HepG2 (cell line): ENCODE data around the gene GLDN. TPM values are rescaled to one million over a fixed set of nuclear protein-coding genes. Genes with fewer than 3 reads are reported as not detected.

Source experiments
- ATAC-seq: fragments of 200-7000 bp; cut with Tn5 transposase; 3 replicates; pipeline ENCODE4 v1.9.1; 2020; ENCODE audit warnings: mild to moderate bottlenecking, moderate library complexity
- BruUV-seq: library from RNA; stranded (reverse); fragments of 400-500 nt; replicated peaks from 2 replicates; lab custom pipeline; 2021; lab: Mats Ljungman, UMichigan
- CTCF ChIA-PET: fragments of 300-600 bp; formaldehyde crosslinking; extraction: SDS; loops from one replicate; lab custom pipeline; 2021; ENCODE audit warnings: low total read pairs, inconsistent platforms, low intra/inter-chr PET ratio; lab: Yijun Ruan, JAX
- POLR2A ChIA-PET: fragments of 350-600 bp; sonication (Branson Sonifier 250); formaldehyde crosslinking; loops from one replicate; lab custom pipeline; 2020; ENCODE audit warnings: antibody characterized with exemption, inconsistent platforms; lab: Yijun Ruan, JAX
- DNase-seq: peaks from one replicate; pipeline ENCODE4 v3.0.0-alpha.2; 2015; ENCODE audit warnings: low spot score
- FAIRE-seq: peaks from 3 replicates; lab custom pipeline; 2011; peaks lifted over from hg19 to GRCh38; lab: Jason Lieb, UNC
- H2AFZ ChIP-seq: one replicate; pipeline ENCODE4 v1.6.1; 2011; ENCODE audit warnings: low read length, inconsistent platforms
- H3K27ac ChIP-seq: fragments of 300-600 bp; 3 replicates; pipeline ENCODE4 v1.8.0; 2011; ENCODE audit warnings: mixed run types, mild to moderate bottlenecking, mixed read lengths, low read length, inconsistent platforms; ENCODE audit not compliant: insufficient read depth; ENCODE audit errors: extremely low read length
- H3K27me3 ChIP-seq, 2 experiments: fragments of 200-600 bp in 1 of 2; 2 replicates in 1 of 2; 3 replicates in 1 of 2; pipeline versions ENCODE4 v1.6.0 to v1.8.0; 2011; ENCODE audit warnings: low read length in 2 of 2, mild to moderate bottlenecking in 2 of 2, moderate library complexity in 2 of 2, inconsistent platforms in 1 of 2; ENCODE audit not compliant: insufficient read depth in 2 of 2, control insufficient read depth in 1 of 2
- H3K36me3 ChIP-seq, 2 experiments: fragments of 200-600 bp in 1 of 2; replicated peaks in 1 of 2; 2 replicates in 1 of 2; 3 replicates in 1 of 2; pipeline versions ENCODE4 v1.5.1 to v1.8.0; 2011; ENCODE audit warnings: low read length in 2 of 2, inconsistent platforms in 1 of 2; ENCODE audit not compliant: insufficient read depth in 2 of 2, control insufficient read depth in 1 of 2
- H3K4me1 ChIP-seq: 2 replicates; pipeline ENCODE4 v1.5.1; 2012; ENCODE audit warnings: low read length, inconsistent platforms; ENCODE audit not compliant: insufficient read depth
- H3K4me2 ChIP-seq: 2 replicates; pipeline ENCODE4 v1.6.0; 2011; ENCODE audit warnings: low read depth, low read length, inconsistent platforms
- H3K4me3 ChIP-seq, 3 experiments: fragments of 200-600 bp in 1 of 3; sonication (generic), shearing (Covaris generic) in 1 of 3; replicated peaks in 1 of 3; 2 replicates each; pipeline ENCODE4 v1.5.1; 2011 to 2016; ENCODE audit warnings: low read length in 3 of 3, inconsistent platforms in 2 of 3, low read depth in 2 of 3, mild to moderate bottlenecking in 2 of 3, control low read depth in 1 of 3, mixed read lengths in 1 of 3; ENCODE audit not compliant: insufficient read depth in 1 of 3
- H3K79me2 ChIP-seq: one replicate; pipeline ENCODE4 v1.6.1; 2011; ENCODE audit warnings: low read length, inconsistent platforms; ENCODE audit not compliant: insufficient read depth
- H3K9ac ChIP-seq: 2 replicates; pipeline ENCODE4 v1.6.0; 2011; ENCODE audit warnings: mild to moderate bottlenecking, low read depth, low read length, inconsistent platforms; ENCODE audit not compliant: insufficient read depth
- H3K9me3 ChIP-seq: 2 replicates; pipeline ENCODE4 v1.5.1; 2012; ENCODE audit warnings: mild to moderate bottlenecking, low read length
- H4K20me1 ChIP-seq: 2 replicates; pipeline ENCODE4 v1.6.0; 2011; ENCODE audit warnings: inconsistent platforms, mild to moderate bottlenecking, low read length, moderate library complexity; ENCODE audit not compliant: insufficient read depth
- ATAD3A ChIP-seq: sonication (generic); formaldehyde crosslinking; IDR thresholded peaks from 2 replicates; pipeline ENCODE4 v1.4.0; 2020; ENCODE audit warnings: missing genetic modification reagents
- ETV6 ChIP-seq: sonication (generic); formaldehyde crosslinking; conservative IDR thresholded peaks from 2 replicates; pipeline ENCODE4 v1.4.0; 2020; ENCODE audit warnings: missing genetic modification reagents
- GATA4 ChIP-seq: sonication (generic); IDR thresholded peaks from 2 replicates; pipeline ENCODE4 v1.6.1; 2016; ENCODE audit warnings: antibody characterized with exemption, low read depth, borderline replicate concordance
- HMG20A ChIP-seq: IDR thresholded peaks from 2 replicates; pipeline ENCODE4 v1.6.1; 2016; ENCODE audit warnings: borderline replicate concordance
- IRX3 ChIP-seq: sonication (generic); formaldehyde crosslinking; IDR thresholded peaks from 2 replicates; pipeline ENCODE4 v1.8.1; 2023; ENCODE audit warnings: mild to moderate bottlenecking, low read depth, missing genetic modification reagents, borderline replicate concordance
- PLSCR1 ChIP-seq: sonication (generic); formaldehyde crosslinking; IDR thresholded peaks from 2 replicates; pipeline ENCODE4 v1.5.0; 2020; ENCODE audit warnings: missing genetic modification reagents, mild to moderate bottlenecking, borderline replicate concordance
- RORA ChIP-seq: sonication (generic); formaldehyde crosslinking; IDR thresholded peaks from 2 replicates; pipeline ENCODE4 v1.5.0; 2020; ENCODE audit warnings: mild to moderate bottlenecking, missing genetic modification reagents, moderate library complexity
- TARDBP ChIP-seq: sonication (generic); formaldehyde crosslinking; IDR thresholded peaks from 2 replicates; pipeline ENCODE4 v1.8.0; 2022; ENCODE audit warnings: mild to moderate bottlenecking, missing genetic modification reagents
- TSC22D2 ChIP-seq: sonication (generic); formaldehyde crosslinking; IDR thresholded peaks from 2 replicates; pipeline ENCODE4 v1.5.1; 2020; ENCODE audit warnings: missing genetic modification reagents, mild to moderate bottlenecking, borderline replicate concordance
- ZBTB42 ChIP-seq: sonication (generic); formaldehyde crosslinking; IDR thresholded peaks from 2 replicates; pipeline ENCODE4 v1.5.0; 2020; ENCODE audit warnings: mild to moderate bottlenecking, missing genetic modification reagents
- WGBS: methylation state at CpG from one replicate; pipeline ENCODE4 v1.1.6; 2017; ENCODE audit warnings: low lambda C conversion rate; 5-methylcytosine and 5-hydroxymethylcytosine counted together
- in situ Hi-C: cut with HindIII; loops from 2 replicates; pipeline ENCODE4 v1.10.0; 2017; ENCODE audit warnings: low pct_unique_long_range_greater_than_20kb; ENCODE audit not compliant: extremely low pct_ligation_motif_present
- intact Hi-C: fragments of 100-400 bp; cut with micrococcal nuclease; formaldehyde crosslinking; loops from one replicate; pipeline ENCODE4 v1.10.0; 2022; ENCODE audit not compliant: unreplicated experiment
- polyA plus RNA-seq, 8 experiments: library from polyadenylated mRNA; depleted of rRNA in 3 of 8; stranded (reverse) in 7 of 8; unstranded in 1 of 8; fragments of >200 nt; fragmentation: Illumina TruSeq in 4 of 8; extraction: Trizol in 4 of 8; gene quantifications; 2 replicates each; pipeline versions ENCODE4 v1.2.1 to v1.2.3, GENCODE V29; 2011 to 2016; ENCODE audit warnings: low read depth in 4 of 8, missing spikeins in 1 of 8, mixed read lengths in 1 of 8; ENCODE audit not compliant: insufficient read depth in 1 of 8
- total RNA-seq, 5 experiments: library from RNA; depleted of rRNA; stranded (reverse); fragments of >200 nt; fragmentation: Illumina TruSeq; extraction: Trizol; gene quantifications; 2 replicates each; pipeline ENCODE4 v1.2.3, GENCODE V29; 2016; ENCODE audit warnings: low read depth in 1 of 5
- TF ChIP-seq, protein P1 (sequence below): sonication (generic); formaldehyde crosslinking; IDR thresholded peaks from 2 replicates; pipeline ENCODE4 v1.8.0; 2022; ENCODE audit warnings: missing genetic modification reagents, mild to moderate bottlenecking, borderline replicate concordance
- TF ChIP-seq, protein P2 (sequence below): sonication (generic); formaldehyde crosslinking; IDR thresholded peaks from 2 replicates; pipeline ENCODE4 v1.5.1; 2020; ENCODE audit warnings: missing genetic modification reagents, mild to moderate bottlenecking, borderline replicate concordance

GLDN gene
- total and polyA plus RNA-seq, 2 of the 13 experiments (the other 11 are each of a cell fraction or from before 2014, with no cell fraction given), result 0.86 to 1.0 TPM

- no peak for ATAC-seq
- no peak overlapping the region for H3K27ac ChIP-seq
- TF ChIP-seq GATA4 (no peak), ZBTB42 (no peak), ATAD3A (CRISPR knock-in tag) (no peak), TARDBP (CRISPR knock-in tag) (no peak), IRX3 (CRISPR knock-in tag) (no peak), TSC22D2 (CRISPR knock-in tag) (no peak), HMG20A (no peak), RORA (CRISPR knock-in tag) (no peak), PLSCR1 (CRISPR knock-in tag) (no peak), ETV6 (CRISPR knock-in tag) (no peak)
- TF ChIP-seq, protein P1, sequence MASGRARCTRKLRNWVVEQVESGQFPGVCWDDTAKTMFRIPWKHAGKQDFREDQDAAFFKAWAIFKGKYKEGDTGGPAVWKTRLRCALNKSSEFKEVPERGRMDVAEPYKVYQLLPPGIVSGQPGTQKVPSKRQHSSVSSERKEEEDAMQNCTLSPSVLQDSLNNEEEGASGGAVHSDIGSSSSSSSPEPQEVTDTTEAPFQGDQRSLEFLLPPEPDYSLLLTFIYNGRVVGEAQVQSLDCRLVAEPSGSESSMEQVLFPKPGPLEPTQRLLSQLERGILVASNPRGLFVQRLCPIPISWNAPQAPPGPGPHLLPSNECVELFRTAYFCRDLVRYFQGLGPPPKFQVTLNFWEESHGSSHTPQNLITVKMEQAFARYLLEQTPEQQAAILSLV (CRISPR knock-in tag), result no peak
- TF ChIP-seq, protein P2, sequence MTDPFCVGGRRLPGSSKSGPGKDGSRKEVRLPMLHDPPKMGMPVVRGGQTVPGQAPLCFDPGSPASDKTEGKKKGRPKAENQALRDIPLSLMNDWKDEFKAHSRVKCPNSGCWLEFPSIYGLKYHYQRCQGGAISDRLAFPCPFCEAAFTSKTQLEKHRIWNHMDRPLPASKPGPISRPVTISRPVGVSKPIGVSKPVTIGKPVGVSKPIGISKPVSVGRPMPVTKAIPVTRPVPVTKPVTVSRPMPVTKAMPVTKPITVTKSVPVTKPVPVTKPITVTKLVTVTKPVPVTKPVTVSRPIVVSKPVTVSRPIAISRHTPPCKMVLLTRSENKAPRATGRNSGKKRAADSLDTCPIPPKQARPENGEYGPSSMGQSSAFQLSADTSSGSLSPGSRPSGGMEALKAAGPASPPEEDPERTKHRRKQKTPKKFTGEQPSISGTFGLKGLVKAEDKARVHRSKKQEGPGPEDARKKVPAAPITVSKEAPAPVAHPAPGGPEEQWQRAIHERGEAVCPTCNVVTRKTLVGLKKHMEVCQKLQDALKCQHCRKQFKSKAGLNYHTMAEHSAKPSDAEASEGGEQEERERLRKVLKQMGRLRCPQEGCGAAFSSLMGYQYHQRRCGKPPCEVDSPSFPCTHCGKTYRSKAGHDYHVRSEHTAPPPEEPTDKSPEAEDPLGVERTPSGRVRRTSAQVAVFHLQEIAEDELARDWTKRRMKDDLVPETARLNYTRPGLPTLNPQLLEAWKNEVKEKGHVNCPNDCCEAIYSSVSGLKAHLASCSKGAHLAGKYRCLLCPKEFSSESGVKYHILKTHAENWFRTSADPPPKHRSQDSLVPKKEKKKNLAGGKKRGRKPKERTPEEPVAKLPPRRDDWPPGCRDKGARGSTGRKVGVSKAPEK (CRISPR knock-in tag), result no peak
- no peaks in the 10 kb centered on the region for H4K20me1 ChIP-seq
- in situ Hi-C loops (no loop called here), intact Hi-C loops (no loop called here)
- no peaks in the 10 kb centered on the region for H3K36me3 ChIP-seq
- no peak for DNase-seq
- ChIA-PET POLR2A (no interaction called here), CTCF (no interaction called here)
- whole genome bisulfite sequencing, result 26% methylated on average over 4 of the region's 4 CpGs
- no peaks in the 10 kb centered on the region for H3K79me2 ChIP-seq
- H3K4me3 ChIP-seq, result no peak overlapping the region
- no peak overlapping the region for H3K9ac ChIP-seq
- H3K4me2 ChIP-seq, result no peak overlapping the region
- H3K27me3 ChIP-seq, result no peaks in the 10 kb centered on the region; a peak in 1 of 5 replicates
- no peak overlapping the region for H2AFZ ChIP-seq
- peaks cover 8% of the 10 kb centered on the region; the same call in 1 of the 2 replicates for H3K4me1 ChIP-seq
- BruUV-seq, result no TSS peak
- no peaks in the 10 kb centered on the region for H3K9me3 ChIP-seq
- no peak for FAIRE-seq
Measured at GRCh38 chr15:51349156-51349844, 7.8 kb downstream of the GLDN start.
